ENCODE data around the gene CERS6. TPM values are rescaled to one million over a fixed set of nuclear protein-coding genes. Genes with fewer than 3 reads are reported as not detected.

Gene CERS6
- total RNA-seq, 1 donor from 2014 or later = 30.8 TPM

DNA sequence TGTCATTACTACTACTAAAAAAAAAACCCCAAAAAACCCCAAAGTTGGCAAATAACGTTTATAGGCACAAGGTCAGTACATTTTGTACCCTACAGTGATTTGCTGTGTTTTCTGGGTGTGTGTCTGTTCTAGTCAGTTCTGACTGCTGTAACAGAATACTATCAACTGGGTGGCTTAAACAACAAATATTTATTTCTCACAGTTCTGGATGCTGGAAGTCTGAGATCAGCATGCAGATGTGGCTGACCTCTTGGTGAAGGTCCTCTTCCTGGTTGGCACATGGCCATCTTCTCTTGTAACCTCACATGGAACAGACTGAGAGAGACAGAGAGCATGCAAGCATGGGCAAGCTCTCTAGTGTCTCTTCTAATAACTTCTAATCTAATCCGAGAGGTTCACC lies 103.1 kb downstream of the CERS6 start:
- Histone ChIP-seq H3K4me1 (ENCODE audit: control insufficient read depth in 3 of 3, insufficient read depth in 3 of 3, low read length in 3 of 3) (no peaks in the 10 kb centered on the region), H3K27me3 (ENCODE audit: control insufficient read depth in 3 of 3, insufficient read depth in 3 of 3, low read length in 3 of 3) (no peaks in the 10 kb centered on the region), H3K36me3 (ENCODE audit: control insufficient read depth in 3 of 3, insufficient read depth in 3 of 3, low read length in 3 of 3) (peaks cover 0 to 3% (median 0%) of the 10 kb centered on the region in 3 donors), H3K9ac (ENCODE audit: low read depth in 1 of 3, low read length in 3 of 3) (no peak overlapping the region), H3K4me3 (ENCODE audit: low read length in 3 of 3) (no peak overlapping the region), H3K27ac (ENCODE audit: low read depth, low read length) (no peak overlapping the region), H3K9me3 (ENCODE audit: control insufficient read depth in 3 of 3, low read length in 3 of 3) (no peaks in the 10 kb centered on the region)

DNA sequence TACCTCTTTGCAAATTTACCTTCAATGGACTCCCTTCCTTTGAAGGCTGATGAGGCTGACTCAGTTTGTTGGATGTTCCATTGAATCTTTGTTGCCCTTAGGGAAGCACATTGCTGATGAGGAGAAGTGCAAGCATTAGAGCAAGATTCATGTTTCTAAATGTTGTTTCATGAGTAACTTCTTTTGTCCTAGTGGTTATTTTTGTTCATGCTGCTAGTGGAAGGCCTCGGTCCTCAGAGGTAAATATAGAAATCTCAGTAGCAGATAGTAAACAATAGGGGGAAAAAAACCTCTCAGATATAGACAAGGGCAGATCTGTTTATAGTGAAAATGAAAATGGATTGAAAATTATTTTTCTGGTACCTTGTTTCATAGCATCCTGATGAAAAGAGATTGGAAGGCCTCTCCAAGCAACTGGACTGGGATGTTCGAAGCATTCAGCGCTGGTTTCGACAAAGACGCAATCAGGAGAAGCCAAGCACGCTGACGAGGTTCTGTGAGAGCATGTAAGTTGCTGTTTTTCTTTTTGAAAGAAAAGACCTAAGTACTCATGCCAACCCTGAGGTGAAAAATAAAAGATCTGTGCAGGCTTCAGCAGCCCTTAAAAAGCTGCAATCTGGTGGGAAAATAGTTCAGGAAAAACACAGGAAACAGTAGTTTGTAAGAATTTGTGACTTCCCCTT lies 104.9 kb downstream of the CERS6 start:
- H3K9ac ChIP-seq (ENCODE audit: low read depth in 1 of 3, low read length in 3 of 3) = no peak overlapping the region
- peaks cover 0 to 3% (median 0%) of the 10 kb centered on the region in 3 donors for H3K36me3 ChIP-seq (ENCODE audit: control insufficient read depth in 3 of 3, insufficient read depth in 3 of 3, low read length in 3 of 3)
- peaks cover 0 to 3% (median under 1%) of the 10 kb centered on the region in 3 donors for H3K4me1 ChIP-seq (ENCODE audit: control insufficient read depth in 3 of 3, insufficient read depth in 3 of 3, low read length in 3 of 3)
- no peaks in the 10 kb centered on the region for H3K27me3 ChIP-seq (ENCODE audit: control insufficient read depth in 3 of 3, insufficient read depth in 3 of 3, low read length in 3 of 3)
- no peak overlapping the region for H3K4me3 ChIP-seq (ENCODE audit: low read length in 3 of 3)
- H3K9me3 ChIP-seq (ENCODE audit: control insufficient read depth in 3 of 3, low read length in 3 of 3) = no peaks in the 10 kb centered on the region
- no peak overlapping the region for H3K27ac ChIP-seq (ENCODE audit: low read depth, low read length)

DNA sequence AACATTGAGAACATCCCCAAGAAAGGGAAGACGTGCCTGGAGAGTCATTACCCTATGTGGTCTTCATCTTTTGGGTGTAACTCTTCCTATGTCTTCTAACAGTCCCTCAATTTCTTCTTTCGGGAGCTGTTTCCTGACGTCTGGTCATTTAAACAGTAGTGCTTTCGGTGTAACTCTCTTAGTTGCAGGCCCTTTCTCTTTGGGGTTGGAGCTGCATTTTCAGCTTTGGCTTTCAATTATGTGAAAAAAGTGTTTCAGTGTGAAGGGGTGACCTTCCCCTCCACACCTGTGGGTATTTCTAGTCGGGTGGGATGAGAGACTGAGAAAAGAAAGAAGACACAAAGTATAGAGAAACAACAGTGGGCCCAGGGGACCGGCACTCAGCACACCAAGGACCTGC lies 105.9 kb downstream of the CERS6 start:
- Histone ChIP-seq H3K4me3 (ENCODE audit: low read length in 3 of 3) (no peak overlapping the region), H3K27ac (ENCODE audit: low read depth, low read length) (no peak overlapping the region), H3K9ac (ENCODE audit: low read depth in 1 of 3, low read length in 3 of 3) (no peak overlapping the region), H3K27me3 (ENCODE audit: control insufficient read depth in 3 of 3, insufficient read depth in 3 of 3, low read length in 3 of 3) (no peaks in the 10 kb centered on the region), H3K4me1 (ENCODE audit: control insufficient read depth in 3 of 3, insufficient read depth in 3 of 3, low read length in 3 of 3) (peaks cover 0 to 5% (median 3%) of the 10 kb centered on the region in 3 donors), H3K9me3 (ENCODE audit: control insufficient read depth in 3 of 3, low read length in 3 of 3) (no peaks in the 10 kb centered on the region), H3K36me3 (ENCODE audit: control insufficient read depth in 3 of 3, insufficient read depth in 3 of 3, low read length in 3 of 3) (peaks cover 0 to 3% (median 0%) of the 10 kb centered on the region in 3 donors)

DNA sequence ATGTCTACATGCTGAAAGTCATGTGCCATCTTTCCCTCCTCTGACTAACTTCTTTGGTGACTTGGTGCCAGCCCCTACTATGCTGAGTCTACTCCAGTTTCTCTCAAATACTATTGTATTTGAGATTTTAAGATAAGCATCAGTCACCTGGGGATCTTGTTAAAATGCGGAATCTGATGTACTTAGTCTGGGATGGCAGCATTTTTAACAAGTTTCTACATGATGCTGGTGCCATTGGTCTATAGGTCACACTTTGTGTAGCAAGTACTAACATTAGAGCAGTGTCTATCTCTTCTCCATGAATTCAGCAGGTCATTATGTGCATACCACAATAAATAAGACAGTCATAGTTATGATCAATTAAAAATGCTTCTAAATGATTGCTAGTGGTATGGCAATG lies 106.9 kb downstream of the CERS6 start:
- Histone ChIP-seq H3K36me3 (ENCODE audit: control insufficient read depth in 3 of 3, insufficient read depth in 3 of 3, low read length in 3 of 3) (peaks cover 0 to 3% (median 0%) of the 10 kb centered on the region in 3 donors), H3K9ac (ENCODE audit: low read depth in 1 of 3, low read length in 3 of 3) (no peak overlapping the region), H3K27ac (ENCODE audit: low read depth, low read length) (no peak overlapping the region), H3K9me3 (ENCODE audit: control insufficient read depth in 3 of 3, low read length in 3 of 3) (no peaks in the 10 kb centered on the region), H3K4me3 (ENCODE audit: low read length in 3 of 3) (no peak overlapping the region), H3K27me3 (ENCODE audit: control insufficient read depth in 3 of 3, insufficient read depth in 3 of 3, low read length in 3 of 3) (no peaks in the 10 kb centered on the region), H3K4me1 (ENCODE audit: control insufficient read depth in 3 of 3, insufficient read depth in 3 of 3, low read length in 3 of 3) (peaks cover 8 to 15% (median 9%) of the 10 kb centered on the region in 3 donors)

DNA sequence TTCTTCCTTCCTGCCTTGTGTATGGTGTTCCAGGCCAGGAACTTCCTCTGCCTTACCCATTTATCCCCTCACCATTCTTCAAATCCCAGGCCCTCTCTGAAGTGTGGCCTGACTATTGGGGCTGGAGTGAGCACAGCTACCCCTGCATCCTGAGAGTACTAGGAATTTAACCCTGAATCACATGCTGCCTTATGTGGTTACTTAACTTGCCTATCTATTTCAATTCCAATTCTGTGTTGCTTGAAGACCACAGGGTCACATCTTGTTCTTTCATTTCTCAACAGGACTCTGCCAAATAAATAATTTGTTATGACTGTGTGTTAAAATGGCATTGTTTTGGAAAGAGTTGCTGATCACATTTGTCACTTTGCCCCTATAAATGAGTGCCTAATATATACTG lies 108.6 kb downstream of the CERS6 start:
- no peak overlapping the region for H3K27ac ChIP-seq (ENCODE audit: low read depth, low read length)
- no peak overlapping the region for H3K4me3 ChIP-seq (ENCODE audit: low read length in 3 of 3)
- peaks cover 14 to 25% (median 22%) of the 10 kb centered on the region in 3 donors for H3K4me1 ChIP-seq (ENCODE audit: control insufficient read depth in 3 of 3, insufficient read depth in 3 of 3, low read length in 3 of 3)
- H3K36me3 ChIP-seq (ENCODE audit: control insufficient read depth in 3 of 3, insufficient read depth in 3 of 3, low read length in 3 of 3) = peaks cover 0 to 3% (median 0%) of the 10 kb centered on the region in 3 donors
- H3K9me3 ChIP-seq (ENCODE audit: control insufficient read depth in 3 of 3, low read length in 3 of 3) = no peaks in the 10 kb centered on the region
- H3K9ac ChIP-seq (ENCODE audit: low read depth in 1 of 3, low read length in 3 of 3) = no peak overlapping the region
- H3K27me3 ChIP-seq (ENCODE audit: control insufficient read depth in 3 of 3, insufficient read depth in 3 of 3, low read length in 3 of 3) = no peaks in the 10 kb centered on the region

DNA sequence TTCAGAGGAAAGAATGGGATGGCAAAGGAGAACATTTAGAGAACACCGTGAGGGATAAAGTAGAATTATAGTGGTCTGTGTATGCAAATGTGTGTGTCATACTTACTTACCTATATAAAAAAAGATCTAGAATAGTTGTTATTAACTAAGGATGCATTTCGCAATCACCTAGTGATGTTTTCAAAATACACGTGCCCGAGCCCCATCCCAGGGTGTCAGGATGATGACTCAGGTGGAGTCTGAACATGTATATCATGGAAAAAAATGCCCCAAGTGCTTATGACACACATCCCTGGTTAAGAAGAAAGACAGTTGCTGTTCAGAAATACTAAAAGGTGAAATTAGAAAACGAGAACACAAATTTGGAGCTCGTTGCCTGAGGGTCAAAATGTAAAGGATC lies 109.0 kb downstream of the CERS6 start:
- Histone ChIP-seq H3K36me3 (ENCODE audit: control insufficient read depth in 3 of 3, insufficient read depth in 3 of 3, low read length in 3 of 3) (peaks cover 0 to 3% (median 0%) of the 10 kb centered on the region in 3 donors), H3K9me3 (ENCODE audit: control insufficient read depth in 3 of 3, low read length in 3 of 3) (no peaks in the 10 kb centered on the region), H3K9ac (ENCODE audit: low read depth in 1 of 3, low read length in 3 of 3) (no peak overlapping the region), H3K4me1 (ENCODE audit: control insufficient read depth in 3 of 3, insufficient read depth in 3 of 3, low read length in 3 of 3) (peaks cover 14 to 25% (median 22%) of the 10 kb centered on the region in 3 donors), H3K27ac (ENCODE audit: low read depth, low read length) (no peak overlapping the region), H3K27me3 (ENCODE audit: control insufficient read depth in 3 of 3, insufficient read depth in 3 of 3, low read length in 3 of 3) (no peaks in the 10 kb centered on the region), H3K4me3 (ENCODE audit: low read length in 3 of 3) (no peak overlapping the region)

DNA sequence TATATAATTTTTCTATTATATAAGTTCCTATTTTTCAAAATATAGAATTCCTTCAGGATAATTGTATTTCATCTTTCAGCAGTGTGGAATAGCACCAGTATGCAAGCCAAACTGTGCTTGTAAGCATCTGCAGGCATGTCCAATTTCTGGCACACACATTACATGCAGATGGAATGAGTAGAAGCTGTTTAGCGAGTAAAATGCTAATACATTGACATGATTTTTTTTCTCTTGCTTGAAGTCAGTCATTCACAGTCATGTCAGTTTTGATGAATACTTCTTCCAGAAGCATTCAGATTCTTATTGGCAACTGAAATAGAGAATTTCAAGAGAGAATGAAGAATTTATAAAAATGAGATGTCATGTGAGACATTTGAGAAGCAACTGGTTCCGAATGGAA lies 109.4 kb downstream of the CERS6 start:
- Histone ChIP-seq H3K27me3 (ENCODE audit: control insufficient read depth in 3 of 3, insufficient read depth in 3 of 3, low read length in 3 of 3) (no peaks in the 10 kb centered on the region), H3K9me3 (ENCODE audit: control insufficient read depth in 3 of 3, low read length in 3 of 3) (no peaks in the 10 kb centered on the region), H3K36me3 (ENCODE audit: control insufficient read depth in 3 of 3, insufficient read depth in 3 of 3, low read length in 3 of 3) (peaks cover 0 to 3% (median 0%) of the 10 kb centered on the region in 3 donors), H3K27ac (ENCODE audit: low read depth, low read length) (no peak overlapping the region), H3K4me1 (ENCODE audit: control insufficient read depth in 3 of 3, insufficient read depth in 3 of 3, low read length in 3 of 3) (peaks cover 14 to 25% (median 22%) of the 10 kb centered on the region in 3 donors), H3K9ac (ENCODE audit: low read depth in 1 of 3, low read length in 3 of 3) (no peak overlapping the region), H3K4me3 (ENCODE audit: low read length in 3 of 3) (no peak overlapping the region)

DNA sequence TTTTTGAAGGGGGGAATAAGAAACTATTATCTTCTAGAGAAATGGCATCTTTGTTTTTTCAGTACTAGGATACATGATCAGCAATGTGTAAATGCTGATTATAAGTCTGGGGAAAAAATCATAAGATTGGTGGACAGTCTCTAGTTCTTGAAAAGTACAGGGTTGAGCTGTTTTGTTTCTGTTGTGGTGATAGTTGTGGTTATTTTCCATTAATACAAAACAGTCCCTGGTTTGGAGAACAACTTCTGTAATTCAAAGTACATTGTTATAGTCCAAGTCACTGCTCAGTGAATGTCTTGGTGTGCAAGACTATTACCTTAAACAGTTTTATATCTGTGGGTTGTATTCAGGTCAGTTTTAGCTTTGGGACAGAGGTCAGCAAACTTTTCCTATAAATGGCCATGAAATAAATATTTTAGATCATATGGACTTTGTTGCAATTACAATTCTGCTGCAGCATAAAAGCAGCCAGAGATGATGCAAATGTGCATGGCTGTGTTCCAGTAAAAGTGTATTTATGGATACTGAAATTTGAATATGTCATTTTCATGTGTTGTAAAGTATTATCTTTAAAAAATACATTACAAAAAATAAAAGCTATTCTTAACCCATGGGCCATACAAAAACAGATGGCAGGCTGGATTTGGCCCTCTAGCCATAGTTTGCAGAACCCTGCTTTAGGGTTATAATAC lies 111.0 kb downstream of the CERS6 start:
- peaks cover 14 to 29% (median 22%) of the 10 kb centered on the region in 3 donors for H3K4me1 ChIP-seq (ENCODE audit: control insufficient read depth in 3 of 3, insufficient read depth in 3 of 3, low read length in 3 of 3)
- no peaks in the 10 kb centered on the region for H3K36me3 ChIP-seq (ENCODE audit: control insufficient read depth in 3 of 3, insufficient read depth in 3 of 3, low read length in 3 of 3)
- H3K4me3 ChIP-seq (ENCODE audit: low read length in 3 of 3) = no peak overlapping the region
- no peak overlapping the region for H3K9ac ChIP-seq (ENCODE audit: low read depth in 1 of 3, low read length in 3 of 3)
- no peaks in the 10 kb centered on the region for H3K27me3 ChIP-seq (ENCODE audit: control insufficient read depth in 3 of 3, insufficient read depth in 3 of 3, low read length in 3 of 3)
- H3K27ac ChIP-seq (ENCODE audit: low read depth, low read length) = peak overlapping the region; percentile 14
- H3K9me3 ChIP-seq (ENCODE audit: control insufficient read depth in 3 of 3, low read length in 3 of 3) = no peaks in the 10 kb centered on the region

DNA sequence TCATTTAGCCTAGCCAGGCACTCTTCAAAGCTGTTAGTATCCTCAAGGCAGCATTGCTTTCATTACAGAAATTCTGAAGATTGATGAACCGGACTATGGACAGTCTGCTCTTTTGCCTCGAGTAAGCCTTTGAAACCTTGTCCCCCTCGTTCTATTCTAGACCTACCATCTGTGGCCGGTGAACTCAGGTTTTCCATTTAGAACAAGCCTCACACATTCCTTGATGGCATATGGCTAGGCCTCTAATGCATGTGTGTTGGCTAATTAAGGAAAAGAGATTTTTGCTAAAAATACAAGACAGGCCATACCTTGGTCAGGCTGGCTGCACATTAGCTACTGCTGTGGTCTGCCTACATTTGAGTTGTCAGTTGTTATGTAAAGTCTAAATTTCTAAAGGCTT lies 111.8 kb downstream of the CERS6 start:
- no peak overlapping the region for H3K4me3 ChIP-seq (ENCODE audit: low read length in 3 of 3)
- H3K9me3 ChIP-seq (ENCODE audit: control insufficient read depth in 3 of 3, low read length in 3 of 3) = no peaks in the 10 kb centered on the region
- H3K27me3 ChIP-seq (ENCODE audit: control insufficient read depth in 3 of 3, insufficient read depth in 3 of 3, low read length in 3 of 3) = no peaks in the 10 kb centered on the region
- H3K9ac ChIP-seq (ENCODE audit: low read depth in 1 of 3, low read length in 3 of 3) = no peak overlapping the region
- peak overlapping the region; percentile 14 for H3K27ac ChIP-seq (ENCODE audit: low read depth, low read length)
- H3K4me1 ChIP-seq (ENCODE audit: control insufficient read depth in 3 of 3, insufficient read depth in 3 of 3, low read length in 3 of 3) = peaks cover 14 to 29% (median 22%) of the 10 kb centered on the region in 3 donors
- no peaks in the 10 kb centered on the region for H3K36me3 ChIP-seq (ENCODE audit: control insufficient read depth in 3 of 3, insufficient read depth in 3 of 3, low read length in 3 of 3)

All from skeletal muscle tissue (tissue), 4 donors.